Muscle layer of duodenum (tissue), 2 donors: ENCODE data around the gene CCDC92.

Source experiments
- H3K27ac ChIP-seq: one replicate; pipeline ENCODE4 v1.7.0; 2013; ENCODE audit warnings: mild to moderate bottlenecking, low read length
- H3K27me3 ChIP-seq: one replicate; pipeline ENCODE4 v1.7.0; 2013; ENCODE audit warnings: low read depth, mild to moderate bottlenecking, control low read depth, low read length
- H3K36me3 ChIP-seq, 2 donors: one replicate each; pipeline ENCODE4 v1.7.0; 2013; ENCODE audit warnings: low read length in 2 of 2, control low read depth in 1 of 2, mild to moderate bottlenecking in 1 of 2; ENCODE audit not compliant: insufficient read depth in 2 of 2, control insufficient read depth in 1 of 2
- H3K4me1 ChIP-seq, 2 donors: one replicate each; pipeline ENCODE4 v1.7.0; 2013; ENCODE audit warnings: low read length in 2 of 2, mild to moderate bottlenecking in 2 of 2, control low read depth in 1 of 2, moderate library complexity in 1 of 2; ENCODE audit not compliant: insufficient read depth in 2 of 2, control insufficient read depth in 1 of 2
- H3K4me3 ChIP-seq, 2 donors: one replicate each; pipeline ENCODE4 v1.7.0; 2013; ENCODE audit warnings: low read length in 2 of 2, low read depth in 1 of 2, mild to moderate bottlenecking in 1 of 2
- H3K9me3 ChIP-seq, 2 donors: one replicate each; pipeline ENCODE4 v1.7.0; 2013; ENCODE audit warnings: low read length in 2 of 2, control low read depth in 1 of 2, mild to moderate bottlenecking in 1 of 2; ENCODE audit not compliant: control insufficient read depth in 1 of 2
- donor health status: healthy.

CCDC92 gene

DNA sequence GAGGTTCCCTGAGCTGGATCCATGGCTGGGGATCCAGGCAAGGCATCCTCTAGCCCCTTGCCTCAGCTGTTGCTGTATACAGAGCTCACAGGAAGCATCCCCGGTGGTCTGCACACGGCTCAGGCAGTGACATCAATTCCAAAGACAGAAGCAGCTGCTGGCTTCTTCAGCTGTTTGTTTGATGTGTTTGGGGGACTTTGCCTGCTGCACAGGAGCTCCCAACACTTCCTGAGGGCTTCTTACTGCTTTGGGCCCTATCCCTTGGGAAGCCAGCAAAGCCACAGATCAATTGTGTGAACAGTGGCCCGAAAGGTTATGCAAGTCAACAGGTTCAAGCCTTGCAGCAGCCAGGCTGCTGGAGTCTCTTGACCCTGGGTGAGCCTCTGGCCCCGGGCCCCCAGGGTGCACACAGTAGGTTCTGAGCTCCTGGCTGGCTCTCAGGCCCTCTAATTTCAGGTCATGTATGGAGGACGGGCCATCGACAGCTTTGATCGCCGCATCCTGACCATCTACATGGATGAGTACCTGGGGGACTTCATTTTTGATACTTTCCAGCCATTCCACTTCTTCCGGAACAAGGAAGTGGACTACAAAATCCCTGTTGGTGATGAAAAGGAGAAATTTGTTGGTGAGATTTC, 42.6 kb downstream of the CCDC92 start:
- H3K27ac ChIP-seq, result no peak overlapping the region
- H3K36me3 ChIP-seq, result no peaks in the 10 kb centered on the region
- no peaks in the 10 kb centered on the region for H3K4me1 ChIP-seq
- H3K9me3 ChIP-seq, result no peaks in the 10 kb centered on the region
- H3K4me3 ChIP-seq, result no peak overlapping the region
- H3K27me3 ChIP-seq, result no peaks in the 10 kb centered on the region

DNA sequence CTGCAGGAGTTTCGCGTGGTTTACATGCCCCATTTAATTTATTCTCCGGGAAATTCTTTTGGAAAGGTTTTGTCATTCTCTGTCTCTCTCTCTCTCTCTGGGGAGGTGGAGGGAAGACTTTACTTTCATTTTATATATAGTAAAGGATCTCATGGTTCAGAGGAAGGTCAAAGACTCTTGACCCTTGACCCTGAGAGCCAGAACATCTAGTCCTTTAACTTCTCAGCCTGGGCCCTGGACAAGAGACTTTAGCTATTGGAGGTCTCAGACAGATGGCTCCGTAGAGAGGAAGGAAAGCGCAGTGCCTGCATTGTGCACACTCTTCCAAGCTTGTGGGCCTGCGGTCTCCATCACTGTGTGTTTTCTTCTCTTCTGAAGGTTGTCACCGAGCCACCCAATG, 43.7 kb downstream of the CCDC92 start:
- no peaks in the 10 kb centered on the region for H3K4me1 ChIP-seq
- H3K9me3 ChIP-seq, result no peaks in the 10 kb centered on the region
- H3K4me3 ChIP-seq, result no peak overlapping the region
- H3K36me3 ChIP-seq, result no peaks in the 10 kb centered on the region
- no peaks in the 10 kb centered on the region for H3K27me3 ChIP-seq
- H3K27ac ChIP-seq, result no peak overlapping the region

DNA sequence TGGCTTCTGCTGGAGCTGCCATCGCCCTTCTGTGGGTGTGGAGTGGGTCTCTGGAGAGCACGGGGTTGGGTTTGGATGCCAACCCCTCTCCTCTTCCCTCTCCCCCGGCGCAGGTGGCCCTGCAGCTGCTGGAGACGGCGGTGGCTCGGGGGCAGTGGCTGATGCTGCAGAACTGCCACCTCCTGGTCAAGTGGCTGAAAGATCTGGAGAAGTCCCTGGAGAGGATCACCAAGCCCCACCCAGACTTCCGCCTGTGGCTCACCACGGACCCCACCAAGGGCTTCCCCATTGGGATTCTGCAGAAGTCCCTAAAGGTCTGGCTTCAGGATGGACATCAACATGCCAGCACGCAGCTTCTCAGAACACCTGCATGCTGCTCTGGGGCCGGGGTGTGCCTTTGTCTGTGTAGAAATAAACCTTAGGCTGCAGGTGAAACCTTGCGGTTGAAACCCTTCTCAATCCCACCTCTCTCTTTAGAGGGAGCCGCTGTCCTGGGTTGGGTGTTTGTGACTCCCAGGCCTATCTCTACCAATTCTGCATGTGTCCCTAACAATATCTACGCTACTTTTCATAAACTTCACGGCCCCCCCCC, 44.3 kb downstream of the CCDC92 start:
- H3K4me1 ChIP-seq, result no peaks in the 10 kb centered on the region
- no peak overlapping the region for H3K27ac ChIP-seq
- H3K9me3 ChIP-seq, result no peaks in the 10 kb centered on the region
- H3K27me3 ChIP-seq, result no peaks in the 10 kb centered on the region
- H3K4me3 ChIP-seq, result no peak overlapping the region
- H3K36me3 ChIP-seq, result no peaks in the 10 kb centered on the region

DNA sequence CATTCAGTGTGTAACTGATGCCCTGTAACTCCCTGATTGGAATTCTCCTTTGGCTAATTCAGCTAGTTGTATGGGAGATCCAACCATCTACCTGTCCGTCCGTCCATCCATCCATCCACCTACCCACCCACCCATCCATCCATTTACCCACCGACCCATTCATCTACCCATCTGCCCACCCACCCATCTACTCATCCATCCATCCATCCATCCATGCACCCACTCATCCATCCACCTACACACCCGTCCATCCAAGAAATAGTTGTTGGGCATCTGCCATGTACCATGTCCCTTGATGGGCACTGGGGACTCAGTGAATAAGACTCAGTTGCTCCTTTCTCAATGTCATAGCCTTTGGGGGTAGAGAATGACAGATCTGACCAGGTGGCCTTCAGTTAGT, 48.1 kb downstream of the CCDC92 start:
- Histone ChIP-seq H3K9me3 (no peaks in the 10 kb centered on the region), H3K4me3 (no peak overlapping the region)

DNA sequence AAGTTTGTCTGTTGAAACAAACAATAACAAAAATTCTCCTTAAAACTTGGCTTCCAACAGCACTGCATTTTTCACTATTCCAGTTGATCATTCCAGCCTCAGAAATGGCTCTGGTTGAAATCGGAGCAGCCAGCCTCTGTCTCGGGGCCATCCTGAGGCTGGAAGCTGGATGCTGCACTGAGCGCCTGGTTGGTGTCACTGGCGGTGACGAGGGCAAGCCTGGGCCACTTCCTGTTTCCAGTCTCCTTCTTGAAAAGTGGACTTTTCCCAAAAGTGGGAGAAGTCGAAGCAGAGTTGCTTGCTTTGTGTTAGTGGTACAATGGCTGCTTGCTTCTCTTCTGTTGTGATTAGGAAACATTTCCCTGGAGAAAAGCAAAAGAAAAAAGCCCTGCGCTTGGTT, 48.7 kb downstream of the CCDC92 start:
- Histone ChIP-seq H3K27me3 (no peaks in the 10 kb centered on the region), H3K4me3 (no peak overlapping the region), H3K4me1 (no peaks in the 10 kb centered on the region), H3K9me3 (no peaks in the 10 kb centered on the region), H3K27ac (no peak overlapping the region), H3K36me3 (no peaks in the 10 kb centered on the region)

More for the DNA sequence above, 48.1 kb downstream of the CCDC92 start:
- Histone ChIP-seq H3K27me3 (no peaks in the 10 kb centered on the region), H3K36me3 (no peaks in the 10 kb centered on the region), H3K27ac (no peak overlapping the region), H3K4me1 (no peaks in the 10 kb centered on the region)

DNA sequence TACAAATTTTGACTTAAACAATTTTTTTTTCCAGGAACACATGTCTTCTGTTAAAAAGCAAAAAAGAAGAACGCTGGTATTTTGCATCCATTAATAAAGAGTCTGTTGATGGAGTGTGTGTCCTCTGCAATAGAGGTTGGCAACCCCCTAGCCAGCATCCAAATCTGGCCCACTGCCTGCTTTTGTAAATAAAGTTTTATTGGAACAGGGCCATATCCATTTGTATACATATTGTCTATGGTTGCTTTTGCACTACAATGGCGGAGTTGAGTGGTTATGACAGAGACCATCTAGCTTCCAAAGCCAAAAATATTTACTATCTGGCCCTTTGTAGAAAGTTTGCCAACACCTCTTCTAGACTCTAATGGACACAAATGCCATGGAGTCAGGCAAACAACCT, 49.6 kb downstream of the CCDC92 start:
- no peaks in the 10 kb centered on the region for H3K4me1 ChIP-seq
- H3K27ac ChIP-seq, result no peak overlapping the region
- no peaks in the 10 kb centered on the region for H3K36me3 ChIP-seq
- H3K9me3 ChIP-seq, result no peaks in the 10 kb centered on the region
- no peaks in the 10 kb centered on the region for H3K27me3 ChIP-seq
- no peak overlapping the region for H3K4me3 ChIP-seq

DNA sequence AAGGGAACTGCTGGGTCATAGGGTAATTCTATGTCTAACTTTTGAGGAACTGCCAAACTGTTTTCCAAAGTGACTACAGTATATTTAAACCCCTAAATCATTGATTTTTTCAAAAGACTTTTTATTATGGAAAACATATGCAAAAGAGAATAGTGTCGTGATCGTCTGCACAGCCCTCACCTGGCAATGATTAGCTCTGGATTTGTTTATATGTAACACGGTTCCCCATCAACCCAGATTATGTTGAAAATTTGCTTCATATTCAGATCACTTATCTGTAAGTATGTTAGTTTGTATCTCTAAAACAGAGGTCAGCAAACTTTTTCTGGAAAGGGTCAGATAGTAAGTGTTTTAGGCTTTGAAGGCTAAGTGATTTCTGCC, 52.7 kb downstream of the CCDC92 start:
- no peaks in the 10 kb centered on the region for H3K9me3 ChIP-seq
- no peaks in the 10 kb centered on the region for H3K27me3 ChIP-seq
- no peaks in the 10 kb centered on the region for H3K4me1 ChIP-seq
- no peak overlapping the region for H3K27ac ChIP-seq
- H3K4me3 ChIP-seq, result no peak overlapping the region
- H3K36me3 ChIP-seq, result no peaks in the 10 kb centered on the region

- Histone ChIP-seq H3K27me3 (no peaks in the 10 kb centered on the region), H3K4me1 (no peaks in the 10 kb centered on the region), H3K27ac (no peak overlapping the region), H3K4me3 (no peak overlapping the region), H3K36me3 (no peaks in the 10 kb centered on the region), H3K9me3 (no peaks in the 10 kb centered on the region)
Observed at GRCh38 chr12:123917337-123917850, 55.2 kb downstream of the CCDC92 start.

DNA sequence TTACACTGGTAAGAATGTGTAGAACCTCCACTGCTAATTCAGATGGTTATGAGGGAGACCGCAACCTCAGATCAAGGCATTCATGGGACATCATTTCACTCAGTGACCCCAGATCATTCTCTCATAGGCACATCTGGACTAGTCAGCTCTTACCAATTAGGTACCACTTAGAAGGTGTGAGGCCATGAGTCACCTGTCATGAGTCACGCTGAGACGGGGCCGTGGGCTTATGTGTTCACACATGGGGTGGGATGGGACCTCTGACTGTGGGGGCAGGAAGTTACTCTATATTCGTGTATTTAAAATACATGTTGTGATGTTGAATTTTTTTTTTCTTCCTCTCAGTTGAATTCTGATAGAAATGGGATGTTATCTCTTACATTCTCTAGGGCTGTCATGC, 55.9 kb downstream of the CCDC92 start:
- H3K4me1 ChIP-seq, result no peaks in the 10 kb centered on the region

GRCh38 chr12:123914726-123915333, 57.8 kb downstream of the CCDC92 start:
- H3K4me3 ChIP-seq, result no peak overlapping the region
- no peak overlapping the region for H3K27ac ChIP-seq
- H3K4me1 ChIP-seq, result no peaks in the 10 kb centered on the region
- H3K27me3 ChIP-seq, result no peaks in the 10 kb centered on the region
- H3K36me3 ChIP-seq, result no peaks in the 10 kb centered on the region
- no peaks in the 10 kb centered on the region for H3K9me3 ChIP-seq

More for the DNA sequence above, 55.9 kb downstream of the CCDC92 start:
- H3K4me3 ChIP-seq, result no peak overlapping the region
- H3K36me3 ChIP-seq, result no peaks in the 10 kb centered on the region
- H3K27me3 ChIP-seq, result no peaks in the 10 kb centered on the region
- no peak overlapping the region for H3K27ac ChIP-seq
- no peaks in the 10 kb centered on the region for H3K9me3 ChIP-seq

- H3K9me3 ChIP-seq, result no peaks in the 10 kb centered on the region
- no peaks in the 10 kb centered on the region for H3K36me3 ChIP-seq
- no peak overlapping the region for H3K4me3 ChIP-seq
- H3K27me3 ChIP-seq, result no peaks in the 10 kb centered on the region
- H3K4me1 ChIP-seq, result no peaks in the 10 kb centered on the region
- H3K27ac ChIP-seq, result no peak overlapping the region
Observed at GRCh38 chr12:123912415-123913380, 59.9 kb downstream of the CCDC92 start.
